NCI-H1694 treated with DMSO at 0.1 percent for 48 hours (cell line): ENCODE results near the gene PRPF40B.

Experiments
- DNase-seq: peaks from one replicate; lab custom pipeline; 2025; lab: John Stamatoyannopoulos, UW

PRPF40B gene

DNA sequence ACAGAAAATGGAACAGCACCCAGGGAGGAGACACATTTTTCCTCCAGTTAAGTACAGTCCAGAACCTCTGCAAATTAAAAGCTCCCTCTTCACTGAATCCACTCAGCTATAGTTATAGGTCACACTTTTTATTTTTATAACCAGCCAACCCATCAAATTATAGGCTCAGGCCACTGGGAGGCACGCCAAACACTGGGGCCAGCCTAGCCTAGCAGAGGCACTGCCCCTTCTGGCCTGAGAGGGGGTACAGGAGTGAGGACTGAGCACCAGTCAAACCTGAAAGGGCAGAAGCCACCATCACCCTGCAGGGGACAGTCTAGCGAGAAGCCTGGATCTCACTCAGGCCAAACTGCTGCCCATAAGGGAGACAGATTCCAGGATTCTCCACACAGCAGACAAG is 64.6 kb downstream of the PRPF40B start:
- DNase-seq, result no peak

DNA sequence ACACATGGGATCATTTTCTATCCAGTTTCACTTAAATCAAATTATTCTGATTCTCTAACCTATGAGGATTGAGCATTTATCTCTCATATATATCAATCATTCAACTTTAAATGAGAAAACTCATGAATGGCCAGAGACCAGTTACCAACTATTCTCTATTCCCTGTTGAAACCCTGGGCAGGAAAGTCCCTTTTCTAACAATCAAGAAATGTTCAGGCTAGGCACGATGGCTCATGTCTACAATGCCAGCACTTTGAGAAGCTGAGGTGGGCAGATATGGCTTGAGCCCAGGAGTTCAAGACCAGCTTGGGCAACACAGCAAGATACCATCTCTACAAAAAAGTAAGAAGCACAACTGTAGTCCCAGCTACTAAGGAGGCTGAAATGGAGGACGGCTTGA is 65.9 kb downstream of the PRPF40B start:
- DNase-seq, result no peak

DNA sequence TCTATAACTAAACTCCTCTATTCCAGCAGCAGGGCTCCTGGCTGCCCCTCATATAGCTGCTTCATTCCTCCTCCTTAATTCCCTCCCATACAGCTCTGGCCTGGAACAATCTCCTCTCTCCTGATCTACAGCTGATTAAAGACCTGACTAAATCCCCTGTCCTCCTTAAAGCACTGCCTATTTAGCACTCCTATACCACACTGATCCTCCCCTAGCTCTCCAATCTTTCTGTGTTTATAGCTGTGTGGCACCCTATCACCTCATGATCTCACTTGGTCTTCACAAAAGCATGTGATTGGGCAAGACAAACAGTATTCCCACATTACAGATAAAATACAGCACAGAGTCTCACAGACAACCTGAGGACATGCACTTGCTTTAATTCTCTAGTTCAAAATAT is 66.4 kb downstream of the PRPF40B start:
- DNase-seq, result no peak

DNA sequence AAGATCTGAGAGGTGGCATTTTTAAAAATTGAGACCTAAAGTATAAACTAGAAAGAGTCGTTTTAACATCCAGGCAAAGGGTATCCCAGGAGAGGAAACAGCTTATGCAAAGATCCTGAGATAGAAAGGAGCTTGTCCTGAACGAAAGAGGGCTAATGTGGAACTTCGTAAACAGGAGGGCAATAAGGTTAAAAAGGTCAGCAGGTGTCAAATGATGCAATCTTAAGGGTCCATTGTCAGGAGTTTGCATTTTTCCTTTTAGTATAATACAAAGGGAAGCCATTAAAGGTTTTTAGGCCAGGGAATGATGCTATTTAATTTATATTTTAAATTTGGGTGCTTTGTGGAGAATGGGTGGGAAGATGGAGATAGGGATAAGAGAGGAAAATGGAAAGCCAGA is 69.5 kb downstream of the PRPF40B start:
- no peak for DNase-seq

- DNase-seq, result no peak
Measured at GRCh38 chr12:49693931-49694444, 70.6 kb downstream of the PRPF40B start.
